Activated CD4-positive, alpha-beta T cell treated with anti-CD3 and anti-CD28 coated beads for 36 hours (primary cell): ENCODE results near the gene OBSL1. TPM values are rescaled to one million over a fixed set of nuclear protein-coding genes. Genes with fewer than 3 reads are reported as not detected.

ENCODE experiments used
- microRNA-seq: library from miRNA; unstranded; fragments of <30 nt; microRNA quantifications from one replicate; pipeline ENCODE4 v1.2.0, GENCODE V29; 2021; ENCODE audit warnings: borderline replicate concordance
- total RNA-seq, 2 experiments: library from RNA; stranded (reverse); gene quantifications; one replicate each; pipeline ENCODE4 v1.2.3, GENCODE V29; 2021

The OBSL1 gene
- total RNA-seq, 2 experiments from 2014 or later, result 1.0 to 1.9 TPM

Small RNAs within 50 kb of the gene (microRNA-seq; reads per million reads assigned to microRNA genes)
- gene MIR3132, result not detected

Other genes starting within 250 kb of the OBSL1 start
- gene RESP18, start 238.8 kb downstream of the OBSL1 start, total RNA-seq, result not detected
- 10 to 100 TPM; 81.0 to 93.1 TPM for gene DNPEP, start 183.6 kb downstream of the OBSL1 start, total RNA-seq
- not detected for gene DES, start 153.2 kb downstream of the OBSL1 start, total RNA-seq
- 1 to 10 TPM in 1 of 2 experiments, under 1 TPM in 1; 0.89 to 1.4 TPM for gene SPEG, start 136.7 kb downstream of the OBSL1 start, total RNA-seq
- 10 to 100 TPM; 35.2 to 35.5 TPM for gene GMPPA, start 72.6 kb downstream of the OBSL1 start, total RNA-seq
- not detected for gene ASIC4, start 57.1 kb downstream of the OBSL1 start, total RNA-seq
- gene CHPF, start 27.7 kb downstream of the OBSL1 start, total RNA-seq, result 10 to 100 TPM; 14.1 to 17.1 TPM
- 1 to 10 TPM; 2.4 to 2.7 TPM for gene TMEM198, start 27.5 kb downstream of the OBSL1 start, total RNA-seq
- gene INHA, start 771 bp upstream of the OBSL1 start, total RNA-seq, result not detected
- gene STK11IP, start 26.3 kb upstream of the OBSL1 start, total RNA-seq, result 10 to 100 TPM; 23.5 to 26.1 TPM
- gene SLC4A3, start 56.1 kb upstream of the OBSL1 start, total RNA-seq, result under 1 TPM; 0.05 to 0.16 TPM